Body of pancreas (tissue), 4 donors: ENCODE measurements around the gene OR10G3.

ENCODE experiments used
- CTCF ChIP-seq, 7 experiments: fragments of 450-650 bp in 4 of 7; fragments of 200-600 bp in 3 of 7; sonication (generic) in 3 of 7; IDR thresholded peaks; one replicate each; pipeline ENCODE4 v1.5.1; 2016 to 2019; ENCODE audit warnings: antibody characterized with exemption in 7 of 7
- POLR2A ChIP-seq, 3 donors: fragments of 450-650 bp; IDR thresholded peaks; one replicate each; pipeline ENCODE4 v1.6.1; 2016; ENCODE audit warnings: antibody characterized with exemption in 3 of 3, mild to moderate bottlenecking in 2 of 3

GRCh38 chr14:21539189-21539940, 40.5 kb downstream of the OR10G3 start:
- TF ChIP-seq CTCF (IDR thresholded peaks at IDR 0.05) = no peak
- no peak for TF ChIP-seq POLR2A (IDR thresholded peaks at IDR 0.05)
